Stimulated activated CD8-positive, alpha-beta memory T cell treated with anti-CD3 and anti-CD28 coated beads, Interleukin-7, amount 100 ng/mL, for 48 hours (primary cell): ENCODE data around the gene CSTPP1.
A peak's percentile ranks its signal among the peaks of the same experiment; 100 is the strongest.

ENCODE experiments used
- DNase-seq, 2 donors: peaks; one replicate each; pipeline ENCODE4 v3.0.0-alpha.2; 2020; ENCODE audit warnings: low read depth in 1 of 2; ENCODE audit errors: extremely low read depth in 1 of 2

CSTPP1 gene

GRCh38 chr11:46936138-46937110 is at the start of gene CSTPP1:
TSS of gene CSTPP1 (plus strand) at chr11:46936761. CDS start at chr11:46936806, 45 bp downstream.
- DNase-seq, result peak; percentile 80 to 92

- no peak for DNase-seq
These were observed 47.9 kb upstream of the CSTPP1 start for GRCh38 chr11:46888636-46889035.

GRCh38 chr11:46889251-46889650 is 47.3 kb upstream of the CSTPP1 start:
- no peak for DNase-seq

GRCh38 chr11:46889689-46890475 is 46.7 kb upstream of the CSTPP1 start:
- peak; percentile 9 to 42 for DNase-seq

GRCh38 chr11:46890665-46891064 is 45.9 kb upstream of the CSTPP1 start:
- no peak for DNase-seq

- DNase-seq, result no peak
These were observed 44.5 kb upstream of the CSTPP1 start for GRCh38 chr11:46892109-46892508.

- DNase-seq, result no peak
These were observed 43.7 kb upstream of the CSTPP1 start for GRCh38 chr11:46892838-46893237.

GRCh38 chr11:46894506-46894905 is 42.1 kb upstream of the CSTPP1 start:
- DNase-seq, result no peak

- no peak for DNase-seq
These were observed 41.6 kb upstream of the CSTPP1 start for GRCh38 chr11:46894961-46895360.

- DNase-seq, result no peak
These were observed 40.7 kb upstream of the CSTPP1 start for GRCh38 chr11:46895821-46896220.

- no peak for DNase-seq
These were observed 39.7 kb upstream of the CSTPP1 start for GRCh38 chr11:46896719-46897406.

GRCh38 chr11:46898396-46899095 is 38.0 kb upstream of the CSTPP1 start:
- DNase-seq, result no peak

- DNase-seq, result no peak
These were observed 37.0 kb upstream of the CSTPP1 start for GRCh38 chr11:46899501-46900025.

- DNase-seq, result no peak
These were observed 36.3 kb upstream of the CSTPP1 start for GRCh38 chr11:46900091-46900746.

- no peak for DNase-seq
These were observed 35.4 kb upstream of the CSTPP1 start for GRCh38 chr11:46901156-46901555.

GRCh38 chr11:46902694-46903093 is 33.9 kb upstream of the CSTPP1 start:
- no peak for DNase-seq

- DNase-seq, result no peak
These were observed 32.7 kb upstream of the CSTPP1 start for GRCh38 chr11:46903846-46904245.

GRCh38 chr11:46905806-46906205 is 30.8 kb upstream of the CSTPP1 start:
- no peak for DNase-seq

- no peak for DNase-seq
These were observed 29.9 kb upstream of the CSTPP1 start for GRCh38 chr11:46906609-46907041.

GRCh38 chr11:46907606-46908005 is 29.0 kb upstream of the CSTPP1 start:
- DNase-seq, result no peak
